Measurements from ENCODE around the gene TNP2.

DNA sequence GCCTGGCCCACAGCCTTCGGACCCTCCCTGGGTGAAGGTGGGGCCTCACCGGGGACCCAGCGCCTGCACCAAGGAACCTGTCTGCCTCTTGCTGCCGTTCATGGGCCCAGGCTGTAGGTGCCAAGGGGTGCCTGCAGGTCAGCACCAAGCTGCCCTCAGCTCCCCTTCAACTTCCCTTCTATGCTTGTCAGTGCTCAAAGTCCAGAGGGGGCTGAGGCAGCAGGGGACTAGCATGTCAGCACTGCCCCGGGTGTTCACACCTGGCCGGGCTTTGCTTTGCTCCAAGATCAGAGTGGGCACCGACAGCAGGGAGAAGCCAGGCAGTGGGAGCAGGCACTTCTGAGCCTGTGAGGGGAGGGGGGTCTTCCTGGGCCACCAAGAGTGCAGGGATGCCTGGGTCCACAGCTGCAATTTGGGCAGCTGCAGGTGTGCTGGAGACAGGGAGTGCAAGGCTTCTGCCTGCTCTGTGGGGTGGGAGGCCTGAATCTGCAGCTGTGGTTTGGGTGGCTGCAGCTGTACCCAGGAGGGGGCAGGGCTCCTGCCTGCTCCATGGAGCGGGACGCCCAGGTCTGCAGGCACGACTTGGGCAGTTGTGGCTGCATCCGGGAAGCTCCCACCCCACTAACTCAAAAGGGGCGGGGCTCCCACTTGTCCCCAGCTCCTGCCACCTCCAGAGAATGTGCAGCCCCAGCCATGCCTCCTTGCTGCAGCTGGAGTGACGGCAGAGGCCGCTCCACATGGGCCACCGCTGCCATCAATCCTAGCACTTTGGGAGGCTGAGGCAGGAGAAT, 39.6 kb upstream of the TNP2 start:
- no peak for TF ChIP-seq POLR2A (IDR thresholded peaks at IDR 0.05; ENCODE audit: low read depth, low read length)
- TF ChIP-seq, protein P1, sequence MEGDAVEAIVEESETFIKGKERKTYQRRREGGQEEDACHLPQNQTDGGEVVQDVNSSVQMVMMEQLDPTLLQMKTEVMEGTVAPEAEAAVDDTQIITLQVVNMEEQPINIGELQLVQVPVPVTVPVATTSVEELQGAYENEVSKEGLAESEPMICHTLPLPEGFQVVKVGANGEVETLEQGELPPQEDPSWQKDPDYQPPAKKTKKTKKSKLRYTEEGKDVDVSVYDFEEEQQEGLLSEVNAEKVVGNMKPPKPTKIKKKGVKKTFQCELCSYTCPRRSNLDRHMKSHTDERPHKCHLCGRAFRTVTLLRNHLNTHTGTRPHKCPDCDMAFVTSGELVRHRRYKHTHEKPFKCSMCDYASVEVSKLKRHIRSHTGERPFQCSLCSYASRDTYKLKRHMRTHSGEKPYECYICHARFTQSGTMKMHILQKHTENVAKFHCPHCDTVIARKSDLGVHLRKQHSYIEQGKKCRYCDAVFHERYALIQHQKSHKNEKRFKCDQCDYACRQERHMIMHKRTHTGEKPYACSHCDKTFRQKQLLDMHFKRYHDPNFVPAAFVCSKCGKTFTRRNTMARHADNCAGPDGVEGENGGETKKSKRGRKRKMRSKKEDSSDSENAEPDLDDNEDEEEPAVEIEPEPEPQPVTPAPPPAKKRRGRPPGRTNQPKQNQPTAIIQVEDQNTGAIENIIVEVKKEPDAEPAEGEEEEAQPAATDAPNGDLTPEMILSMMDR (conservative IDR thresholded peaks at IDR 0.05; ENCODE audit: low read depth, low read length) = no peak
